AG04449 (cell line): ENCODE results near the gene PCSK7.

Experiments used
- CTCF ChIA-PET: fragments of 350-600 bp; formaldehyde crosslinking; extraction: SDS; loops from one replicate; lab custom pipeline; 2021; ENCODE audit warnings: antibody characterized with exemption; lab: Yijun Ruan, JAX
- POLR2A ChIA-PET: fragments of 400-600, 350-600 bp; formaldehyde crosslinking; extraction: SDS; loops from one replicate; lab custom pipeline; 2020; ENCODE audit warnings: antibody characterized with exemption, inconsistent platforms; lab: Yijun Ruan, JAX
- DNase-seq: peaks from one replicate; pipeline ENCODE4 v3.0.0-alpha.2; 2010; ENCODE audit warnings: low read depth, low spot score
- H3K4me3 ChIP-seq: 2 replicates; pipeline ENCODE4 v1.5.1; 2011; ENCODE audit warnings: low read depth, mild to moderate bottlenecking, control low read depth, low read length
- TF ChIP-seq, protein P1 (sequence below): IDR thresholded peaks from one replicate; pipeline ENCODE4 v1.5.1; 2011; ENCODE audit warnings: mild to moderate bottlenecking, moderate library complexity, low read length, control low read depth, inconsistent platforms; ENCODE audit not compliant: insufficient read depth; ENCODE audit errors: missing control alignments

The PCSK7 gene

GRCh38 chr11:117175781-117176180 lies 56.1 kb downstream of the PCSK7 start:
- H3K4me3 ChIP-seq, result no peak overlapping the region
- POLR2A ChIA-PET, result no interaction called here
- CTCF ChIA-PET, result interaction anchor here (1.8 kb wide), 1 partner anchor 50 kb away, joined by 5 read pairs; no protein-coding TSS in a partner anchor
- no peak for DNase-seq
- TF ChIP-seq, protein P1, sequence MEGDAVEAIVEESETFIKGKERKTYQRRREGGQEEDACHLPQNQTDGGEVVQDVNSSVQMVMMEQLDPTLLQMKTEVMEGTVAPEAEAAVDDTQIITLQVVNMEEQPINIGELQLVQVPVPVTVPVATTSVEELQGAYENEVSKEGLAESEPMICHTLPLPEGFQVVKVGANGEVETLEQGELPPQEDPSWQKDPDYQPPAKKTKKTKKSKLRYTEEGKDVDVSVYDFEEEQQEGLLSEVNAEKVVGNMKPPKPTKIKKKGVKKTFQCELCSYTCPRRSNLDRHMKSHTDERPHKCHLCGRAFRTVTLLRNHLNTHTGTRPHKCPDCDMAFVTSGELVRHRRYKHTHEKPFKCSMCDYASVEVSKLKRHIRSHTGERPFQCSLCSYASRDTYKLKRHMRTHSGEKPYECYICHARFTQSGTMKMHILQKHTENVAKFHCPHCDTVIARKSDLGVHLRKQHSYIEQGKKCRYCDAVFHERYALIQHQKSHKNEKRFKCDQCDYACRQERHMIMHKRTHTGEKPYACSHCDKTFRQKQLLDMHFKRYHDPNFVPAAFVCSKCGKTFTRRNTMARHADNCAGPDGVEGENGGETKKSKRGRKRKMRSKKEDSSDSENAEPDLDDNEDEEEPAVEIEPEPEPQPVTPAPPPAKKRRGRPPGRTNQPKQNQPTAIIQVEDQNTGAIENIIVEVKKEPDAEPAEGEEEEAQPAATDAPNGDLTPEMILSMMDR, result no peak

DNA sequence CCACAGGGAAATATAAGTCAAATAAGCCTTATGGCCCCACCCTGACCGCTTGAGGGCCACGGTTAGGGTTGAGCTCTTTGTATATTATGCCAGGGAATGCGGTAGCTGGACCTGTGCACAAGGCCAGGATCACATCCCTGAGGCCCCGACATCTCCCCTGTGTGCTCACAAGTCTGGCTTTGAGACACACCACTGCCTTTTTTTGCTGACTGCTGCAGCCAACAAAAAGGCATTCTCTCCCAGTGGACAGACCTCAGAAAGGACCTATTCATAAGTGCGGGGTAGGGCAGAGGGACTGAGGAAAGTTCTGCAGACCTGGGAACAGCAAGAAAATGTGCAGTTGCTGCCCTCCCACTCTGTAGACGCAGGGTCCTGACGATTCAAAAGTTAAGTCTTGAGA lies 56.8 kb downstream of the PCSK7 start:
- ChIA-PET CTCF (interaction anchor here (1.8 kb wide), 1 partner anchor 51 kb away, joined by 5 read pairs; no protein-coding TSS in a partner anchor), POLR2A (no interaction called here)
- H3K4me3 ChIP-seq, result no peak overlapping the region
- TF ChIP-seq, protein P1, result no peak
- no peak for DNase-seq

DNA sequence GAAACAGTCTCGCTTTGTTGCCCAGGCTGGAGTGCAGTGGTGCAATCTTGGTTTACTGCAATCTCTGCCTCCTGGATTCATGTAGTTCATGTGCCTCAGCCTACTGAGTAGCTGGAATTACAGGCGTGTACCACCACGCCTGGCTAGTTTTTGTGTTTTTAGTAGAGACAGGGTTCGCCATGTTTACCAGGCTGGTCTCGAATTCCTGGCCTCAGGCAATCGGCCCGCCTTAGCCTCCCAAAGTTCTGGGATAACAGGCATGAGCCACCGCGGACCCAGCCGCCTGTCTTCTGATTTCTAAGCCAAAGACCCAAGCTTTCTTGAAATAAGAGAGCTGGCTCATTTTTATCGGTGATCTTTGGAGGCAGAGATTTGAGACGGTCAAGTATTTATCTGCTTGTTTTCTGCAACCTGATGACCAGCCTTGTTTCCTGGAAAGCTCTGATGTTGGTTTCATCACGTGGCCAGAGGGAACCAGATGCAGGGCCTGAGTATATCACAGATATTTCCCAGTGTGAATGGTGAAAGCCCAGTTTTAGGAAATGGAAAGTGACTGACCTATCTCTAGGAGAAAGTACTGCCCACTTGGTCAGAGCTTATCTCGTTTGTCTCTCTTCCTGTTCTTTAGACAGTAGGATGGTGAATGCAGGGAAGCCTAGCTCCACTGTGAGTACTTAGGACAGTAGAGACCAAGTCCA lies 59.0 kb downstream of the PCSK7 start:
- no peak overlapping the region for H3K4me3 ChIP-seq
- TF ChIP-seq, protein P1, result no peak
- POLR2A ChIA-PET, result no interaction called here
- no peak for DNase-seq
- CTCF ChIA-PET, result interaction anchor here (0.6 to 6.1 kb wide), 9 partner anchors 8 to 441 kb away, joined by 3 to 29 read pairs (median 5); partner anchors contain the start of gene APOA5

- H3K4me3 ChIP-seq, result no peak overlapping the region
- POLR2A ChIA-PET, result no interaction called here
- CTCF ChIA-PET, result interaction anchor here (1.0 to 6.1 kb wide), 6 partner anchors 9 to 381 kb away, joined by 3 to 29 read pairs (median 6); partner anchors contain the start of gene APOA5
- TF ChIP-seq, protein P1, result no peak
- DNase-seq, result no peak
Observed at GRCh38 chr11:117171404-117172061, 60.3 kb downstream of the PCSK7 start.

DNA sequence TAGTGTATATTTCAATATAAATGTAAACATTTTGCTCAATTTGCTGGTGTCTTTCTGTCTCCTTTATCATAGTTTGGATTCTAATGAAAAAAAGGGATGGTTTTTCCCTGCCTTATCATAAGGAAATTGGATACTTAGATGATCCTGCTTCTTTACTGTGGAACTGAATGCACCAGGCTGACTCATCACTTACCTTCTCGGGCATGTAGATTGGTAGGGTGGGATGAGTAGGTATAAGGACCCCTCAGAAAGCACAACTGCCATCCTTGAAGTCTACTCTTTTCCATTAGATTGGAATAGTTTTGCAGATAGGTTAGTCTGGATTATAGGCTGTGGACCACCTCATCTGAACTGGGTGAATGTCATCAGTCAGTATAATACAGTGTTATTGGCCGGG lies 60.9 kb downstream of the PCSK7 start:
- TF ChIP-seq, protein P1, result no peak
- no peak overlapping the region for H3K4me3 ChIP-seq
- ChIA-PET CTCF (interaction anchor here (1.5 to 6.1 kb wide), 4 partner anchors 10 to 380 kb away, joined by 4 to 29 read pairs (median 7); partner anchors contain the start of gene APOA5), POLR2A (no interaction called here)
- no peak for DNase-seq

DNA sequence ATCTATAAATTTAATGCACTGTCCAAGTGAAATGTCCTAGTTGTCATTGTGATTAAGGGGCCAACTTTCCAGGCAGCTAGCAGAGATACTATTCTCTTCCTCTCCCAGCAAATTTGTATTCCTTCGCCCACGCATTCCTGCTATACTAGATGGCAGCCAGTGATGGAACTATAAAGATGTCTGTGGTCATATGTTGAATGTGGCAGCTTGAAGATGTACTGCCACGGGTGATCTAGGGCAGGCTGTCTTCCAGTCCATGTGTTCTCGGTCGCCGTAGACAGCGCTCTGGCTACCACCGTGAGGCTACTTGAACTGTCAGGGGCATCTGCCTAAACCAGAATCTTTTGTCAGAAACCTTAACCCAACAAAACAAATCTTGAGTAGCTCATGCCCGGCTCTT lies 61.7 kb downstream of the PCSK7 start:
- POLR2A ChIA-PET, result interaction anchor here (1.0 kb wide), 1 partner anchor 9 kb away, joined by 5 read pairs; the partner anchor contains the start of gene SIDT2
- no peak for DNase-seq
- CTCF ChIA-PET, result interaction anchor here (1.3 to 6.1 kb wide), 5 partner anchors 8 to 379 kb away, joined by 3 to 29 read pairs (median 4); partner anchors contain the start of genes APOA5 and SIDT2
- H3K4me3 ChIP-seq, result no peak overlapping the region
- TF ChIP-seq, protein P1, result no peak
